ENCODE data around the gene SSBP4.

- TF ChIP-seq CTCF (conservative IDR thresholded peaks at IDR 0.05; ENCODE audit: low read depth, low read length) (no peak), EZH2 (IDR thresholded peaks at IDR 0.05; ENCODE audit: low read length, unreplicated experiment) (no peak)
These were observed 46.8 kb downstream of the SSBP4 start for GRCh38 chr19:18465964-18466339.

All from PC-3 (cell line).